A673 (cell line): ENCODE data around the gene GALNT16. TPM values are rescaled to one million over a fixed set of nuclear protein-coding genes. Genes with fewer than 3 reads are reported as not detected.

Source experiments
- BruUV-seq: library from RNA; stranded (reverse); fragments of 400-500 nt; replicated peaks from 2 replicates; lab custom pipeline; 2021; lab: Mats Ljungman, UMichigan
- CTCF ChIA-PET: fragments of 300-600 bp; sonication (Branson Sonifier 250); formaldehyde crosslinking; loops from one replicate; lab custom pipeline; 2022; ENCODE audit warnings: antibody characterized with exemption; lab: Charles Lee
- POLR2A ChIA-PET: fragments of 300-600 bp; sonication (Branson Sonifier 250); formaldehyde crosslinking; loops from one replicate; lab custom pipeline; 2022; ENCODE audit warnings: antibody characterized with exemption; ENCODE audit not compliant: low non-redundant PET; lab: Charles Lee
- DNase-seq: peaks from one replicate; pipeline ENCODE4 v3.0.0-alpha.2; 2015; ENCODE audit warnings: low spot score
- H3K27ac ChIP-seq: fragments of 200-600 bp; sonication (generic); 2 replicates; pipeline ENCODE4 v1.5.1; 2016; ENCODE audit warnings: mixed run types, low read depth, mild to moderate bottlenecking, mixed read lengths, antibody characterized with exemption, low read length; ENCODE audit not compliant: poor library complexity, severe bottlenecking
- H3K27me3 ChIP-seq: fragments of 200-600 bp; sonication (generic); replicated peaks from 2 replicates; pipeline ENCODE4 v1.6.1; 2017; ENCODE audit warnings: mixed run types, low read depth, mild to moderate bottlenecking, mixed read lengths, antibody characterized with exemption, low read length; ENCODE audit not compliant: insufficient read depth, poor library complexity
- H3K36me3 ChIP-seq: fragments of 200-600 bp; sonication (generic); 2 replicates; pipeline ENCODE4 v1.6.1; 2016; ENCODE audit warnings: mixed run types, mild to moderate bottlenecking, mixed read lengths, antibody characterized with exemption, low read length; ENCODE audit not compliant: insufficient read depth, poor library complexity, severe bottlenecking
- H3K4me1 ChIP-seq: fragments of 200-600 bp; sonication (generic); 2 replicates; pipeline ENCODE4 v1.6.1; 2017; ENCODE audit warnings: mixed run types, mild to moderate bottlenecking, mixed read lengths, antibody characterized with exemption, low read length; ENCODE audit not compliant: insufficient read depth, poor library complexity, severe bottlenecking
- H3K4me3 ChIP-seq: fragments of 200-600 bp; sonication (generic); 2 replicates; pipeline ENCODE4 v1.5.1; 2016; ENCODE audit warnings: low read depth, mixed run types, mild to moderate bottlenecking, mixed read lengths, low read length; ENCODE audit not compliant: poor library complexity, severe bottlenecking
- H3K9me3 ChIP-seq: fragments of 200-600 bp; sonication (generic); 2 replicates; pipeline ENCODE4 v1.6.1; 2016; ENCODE audit warnings: mixed run types, low read depth, mild to moderate bottlenecking, mixed read lengths, antibody characterized with exemption, low read length; ENCODE audit not compliant: poor library complexity, severe bottlenecking
- EZH2 ChIP-seq: fragments of 200-600 bp; sonication (generic); IDR thresholded peaks from 2 replicates; pipeline ENCODE4 v1.6.1; 2017; ENCODE audit warnings: borderline replicate concordance, low read depth, mild to moderate bottlenecking, mixed read lengths, antibody characterized with exemption, low read length; ENCODE audit not compliant: poor library complexity, severe bottlenecking
- intact Hi-C: fragments of 100-400 bp; cut with micrococcal nuclease; formaldehyde crosslinking; loops from one replicate; pipeline ENCODE4 v1.10.0; 2022; ENCODE audit not compliant: unreplicated experiment
- total RNA-seq: library from RNA; stranded (reverse); gene quantifications from 2 replicates; pipeline ENCODE4 v1.2.3, GENCODE V29; 2021
- TF ChIP-seq, protein P1 (sequence below): fragments of 300-800, 200-600 bp; sonication (generic); conservative IDR thresholded peaks from 2 replicates; pipeline ENCODE4 v1.5.1; 2017; ENCODE audit warnings: low read depth, mild to moderate bottlenecking, antibody characterized with exemption, low read length, moderate library complexity, mixed read lengths

Gene GALNT16
- total RNA-seq, 1 experiment from 2014 or later: 0.32 TPM

GRCh38 chr14:69261761-69262331 lies 1.9 kb downstream of the GALNT16 start:
- no peak overlapping the region for H3K4me3 ChIP-seq
- H3K27me3 ChIP-seq: peaks cover 52% of the 10 kb centered on the region
- H3K27ac ChIP-seq: no peak overlapping the region
- H3K4me1 ChIP-seq: peaks cover 14% of the 10 kb centered on the region
- intact Hi-C loops: no loop called here
- CTCF ChIA-PET: interaction anchor here (1.0 kb wide), 1 partner anchor 198 kb away, joined by 3 read pairs; no protein-coding TSS in a partner anchor
- H3K9me3 ChIP-seq: no peaks in the 10 kb centered on the region
- POLR2A ChIA-PET: no interaction called here
- no peak for DNase-seq
- no TSS peak for BruUV-seq
- no peaks in the 10 kb centered on the region for H3K36me3 ChIP-seq
- no peak for TF ChIP-seq EZH2
- TF ChIP-seq, protein P1, sequence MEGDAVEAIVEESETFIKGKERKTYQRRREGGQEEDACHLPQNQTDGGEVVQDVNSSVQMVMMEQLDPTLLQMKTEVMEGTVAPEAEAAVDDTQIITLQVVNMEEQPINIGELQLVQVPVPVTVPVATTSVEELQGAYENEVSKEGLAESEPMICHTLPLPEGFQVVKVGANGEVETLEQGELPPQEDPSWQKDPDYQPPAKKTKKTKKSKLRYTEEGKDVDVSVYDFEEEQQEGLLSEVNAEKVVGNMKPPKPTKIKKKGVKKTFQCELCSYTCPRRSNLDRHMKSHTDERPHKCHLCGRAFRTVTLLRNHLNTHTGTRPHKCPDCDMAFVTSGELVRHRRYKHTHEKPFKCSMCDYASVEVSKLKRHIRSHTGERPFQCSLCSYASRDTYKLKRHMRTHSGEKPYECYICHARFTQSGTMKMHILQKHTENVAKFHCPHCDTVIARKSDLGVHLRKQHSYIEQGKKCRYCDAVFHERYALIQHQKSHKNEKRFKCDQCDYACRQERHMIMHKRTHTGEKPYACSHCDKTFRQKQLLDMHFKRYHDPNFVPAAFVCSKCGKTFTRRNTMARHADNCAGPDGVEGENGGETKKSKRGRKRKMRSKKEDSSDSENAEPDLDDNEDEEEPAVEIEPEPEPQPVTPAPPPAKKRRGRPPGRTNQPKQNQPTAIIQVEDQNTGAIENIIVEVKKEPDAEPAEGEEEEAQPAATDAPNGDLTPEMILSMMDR: no peak

DNA sequence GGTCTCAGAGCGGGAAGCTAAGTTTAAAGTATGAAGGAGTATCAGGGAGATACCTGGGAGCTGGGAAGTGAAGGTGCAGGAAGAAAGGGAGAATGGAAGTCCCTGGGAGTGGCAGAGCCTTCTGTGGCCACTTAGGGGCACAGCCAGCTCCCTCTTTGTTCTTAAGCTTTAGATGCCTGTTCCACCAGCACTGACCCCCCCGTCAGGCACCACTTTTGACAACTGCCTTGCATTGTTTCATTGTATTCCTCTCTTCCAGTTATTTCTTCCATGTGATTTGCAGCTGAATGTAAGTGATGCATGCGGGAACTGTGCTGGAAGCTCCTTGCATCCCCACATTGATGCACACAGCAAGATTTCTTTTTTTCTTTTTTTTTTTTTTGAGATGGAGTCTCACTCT lies 2.6 kb downstream of the GALNT16 start:
- POLR2A ChIA-PET: no interaction called here
- Histone ChIP-seq H3K36me3 (no peaks in the 10 kb centered on the region), H3K4me1 (peaks cover 14% of the 10 kb centered on the region), H3K9me3 (no peaks in the 10 kb centered on the region), H3K27me3 (peaks cover 52% of the 10 kb centered on the region), H3K27ac (no peak overlapping the region), H3K4me3 (no peak overlapping the region)
- no TSS peak for BruUV-seq
- intact Hi-C loops: no loop called here
- no peak for DNase-seq
- TF ChIP-seq, protein P1: no peak
- TF ChIP-seq EZH2: no peak
- CTCF ChIA-PET: interaction anchor here (0.7 kb wide), 1 partner anchor 22 kb away, joined by 5 read pairs; no protein-coding TSS in a partner anchor

DNA sequence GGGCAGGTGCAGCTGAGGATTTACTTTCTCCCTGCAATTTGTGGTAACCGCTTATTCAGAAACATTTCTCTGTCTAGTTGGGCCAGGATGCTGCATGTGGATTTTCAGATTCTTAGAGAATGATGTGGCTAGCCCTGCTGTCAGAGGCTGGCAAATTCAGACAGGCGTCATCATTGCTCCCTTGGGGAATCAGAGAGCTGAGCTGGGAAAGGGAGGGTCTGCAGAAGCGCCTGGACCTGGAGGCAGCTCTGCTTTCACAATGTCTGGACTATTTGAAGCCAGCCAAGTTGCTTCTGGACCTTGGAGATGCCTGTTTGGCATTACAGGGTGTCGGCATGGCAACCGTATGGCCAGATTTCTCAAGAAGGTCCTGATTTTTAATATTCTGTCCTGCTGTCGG lies 3.4 kb downstream of the GALNT16 start:
- no peak for TF ChIP-seq EZH2
- TF ChIP-seq, protein P1: no peak
- H3K27me3 ChIP-seq: peaks cover 46% of the 10 kb centered on the region
- H3K4me1 ChIP-seq: peaks cover 14% of the 10 kb centered on the region
- H3K9me3 ChIP-seq: no peaks in the 10 kb centered on the region
- no TSS peak for BruUV-seq
- no peaks in the 10 kb centered on the region for H3K36me3 ChIP-seq
- DNase-seq: peak; percentile 84
- H3K4me3 ChIP-seq: no peak overlapping the region
- ChIA-PET CTCF (no interaction called here), POLR2A (no interaction called here)
- intact Hi-C loops: no loop called here
- H3K27ac ChIP-seq: no peak overlapping the region
